Muscle layer of colon (tissue), 2 donors: ENCODE measurements around the gene CLCA4.

Experiments
- H3K27ac ChIP-seq: one replicate; pipeline ENCODE4 v1.7.0; 2013; ENCODE audit warnings: low read depth, mild to moderate bottlenecking, low read length, moderate library complexity
- H3K27me3 ChIP-seq, 2 donors: one replicate each; pipeline ENCODE4 v1.7.0; 2013; ENCODE audit warnings: low read length in 2 of 2, mild to moderate bottlenecking in 2 of 2; ENCODE audit not compliant: insufficient read depth in 2 of 2, control insufficient read depth in 1 of 2
- H3K36me3 ChIP-seq: one replicate; pipeline ENCODE4 v1.7.0; 2013; ENCODE audit warnings: mild to moderate bottlenecking, low read length; ENCODE audit not compliant: insufficient read depth
- H3K4me1 ChIP-seq: one replicate; pipeline ENCODE4 v1.7.0; 2013; ENCODE audit warnings: mild to moderate bottlenecking, low read length; ENCODE audit not compliant: insufficient read depth
- H3K4me3 ChIP-seq, 2 donors: one replicate each; pipeline ENCODE4 v1.7.0; 2013; ENCODE audit warnings: low read length in 2 of 2, low read depth in 1 of 2, mild to moderate bottlenecking in 1 of 2, moderate library complexity in 1 of 2
- H3K9ac ChIP-seq: one replicate; pipeline ENCODE4 v1.7.0; 2013; ENCODE audit warnings: low read length
- H3K9me3 ChIP-seq: one replicate; pipeline ENCODE4 v1.7.0; 2013; ENCODE audit warnings: mild to moderate bottlenecking, low read length
- donor health status: abdominal sarcoma.
- donor health status: Adenocarcinoma of cecum.

Gene CLCA4

DNA sequence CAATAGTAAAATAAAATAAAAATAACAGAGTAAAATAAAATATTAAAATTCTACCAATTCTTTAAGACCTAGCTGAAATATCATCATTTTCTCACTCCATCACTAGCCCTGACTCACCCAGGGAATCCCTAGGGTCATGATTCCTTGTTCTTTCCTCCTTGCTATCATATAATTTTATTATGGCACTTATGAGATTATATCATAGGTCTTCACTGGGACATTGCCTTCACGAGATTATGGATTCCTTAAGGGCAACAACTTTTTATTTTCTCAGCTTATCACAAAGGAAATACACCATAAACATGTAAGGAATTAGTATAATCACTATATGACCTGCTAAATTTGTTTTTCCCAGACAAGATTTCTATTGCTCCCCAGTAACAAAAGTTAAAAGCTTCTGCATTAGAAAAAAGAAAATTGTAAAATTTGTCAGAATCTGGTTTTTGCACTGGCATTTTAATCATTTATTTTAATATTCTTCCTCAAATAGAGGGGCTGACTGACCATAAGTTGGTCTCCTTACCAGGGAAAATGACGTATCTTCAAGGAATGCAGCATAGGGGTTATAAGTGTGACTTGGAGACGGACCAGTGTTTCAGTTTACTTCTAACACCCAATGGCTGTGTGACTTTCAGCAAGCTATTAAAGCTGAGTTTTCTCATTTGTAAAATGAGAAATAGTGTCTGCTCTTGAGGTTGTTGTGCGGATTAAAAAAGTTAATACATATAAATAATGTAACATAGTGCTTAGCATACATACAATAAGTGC lies 8.8 kb upstream of the CLCA4 start:
- Histone ChIP-seq H3K9ac (no peak overlapping the region), H3K27me3 (no peaks in the 10 kb centered on the region), H3K36me3 (no peaks in the 10 kb centered on the region), H3K4me1 (no peaks in the 10 kb centered on the region), H3K4me3 (no peak overlapping the region), H3K9me3 (no peaks in the 10 kb centered on the region), H3K27ac (no peak overlapping the region)

GRCh38 chr1:86538775-86539174 lies 8.1 kb upstream of the CLCA4 start:
- H3K9ac ChIP-seq = no peak overlapping the region
- no peaks in the 10 kb centered on the region for H3K9me3 ChIP-seq
- H3K4me3 ChIP-seq = no peak overlapping the region
- H3K27ac ChIP-seq = no peak overlapping the region
- H3K4me1 ChIP-seq = no peaks in the 10 kb centered on the region
- no peaks in the 10 kb centered on the region for H3K36me3 ChIP-seq
- no peaks in the 10 kb centered on the region for H3K27me3 ChIP-seq

- no peak overlapping the region for H3K27ac ChIP-seq
- no peaks in the 10 kb centered on the region for H3K36me3 ChIP-seq
- H3K9ac ChIP-seq = no peak overlapping the region
- no peaks in the 10 kb centered on the region for H3K4me1 ChIP-seq
- no peaks in the 10 kb centered on the region for H3K9me3 ChIP-seq
- no peaks in the 10 kb centered on the region for H3K27me3 ChIP-seq
- no peak overlapping the region for H3K4me3 ChIP-seq
Observed at GRCh38 chr1:86541859-86542258, 5.0 kb upstream of the CLCA4 start.

DNA sequence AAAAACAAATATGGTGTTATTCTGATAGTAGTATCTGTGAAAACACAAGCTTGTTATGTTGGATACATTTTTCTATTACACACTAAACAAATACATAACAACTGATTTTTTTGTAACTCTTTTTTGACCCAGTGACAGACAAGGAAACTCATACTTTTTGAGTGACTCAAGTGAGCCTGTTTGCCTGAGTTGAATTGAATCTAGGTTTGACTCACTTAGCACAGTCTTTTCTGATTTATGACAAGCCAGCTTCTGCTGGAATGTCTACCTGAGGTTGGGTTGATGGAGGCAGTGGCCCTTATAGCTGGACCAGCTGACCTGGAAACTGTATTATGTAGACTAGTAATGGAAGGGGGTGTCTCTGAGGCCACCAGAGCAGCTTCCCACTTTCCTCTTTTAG lies 4.2 kb upstream of the CLCA4 start:
- Histone ChIP-seq H3K9me3 (no peaks in the 10 kb centered on the region), H3K9ac (no peak overlapping the region), H3K27ac (no peak overlapping the region), H3K36me3 (no peaks in the 10 kb centered on the region), H3K4me1 (no peaks in the 10 kb centered on the region), H3K4me3 (no peak overlapping the region), H3K27me3 (no peaks in the 10 kb centered on the region)

- Histone ChIP-seq H3K36me3 (no peaks in the 10 kb centered on the region), H3K4me3 (no peak overlapping the region), H3K27ac (no peak overlapping the region), H3K27me3 (no peaks in the 10 kb centered on the region), H3K9me3 (no peaks in the 10 kb centered on the region), H3K4me1 (no peaks in the 10 kb centered on the region), H3K9ac (no peak overlapping the region)
Observed at GRCh38 chr1:86548839-86549238, 2.0 kb downstream of the CLCA4 start.

GRCh38 chr1:86551305-86551704 lies 4.4 kb downstream of the CLCA4 start:
- Histone ChIP-seq H3K27me3 (no peaks in the 10 kb centered on the region), H3K36me3 (no peaks in the 10 kb centered on the region), H3K9ac (no peak overlapping the region), H3K27ac (no peak overlapping the region), H3K9me3 (no peaks in the 10 kb centered on the region), H3K4me3 (no peak overlapping the region), H3K4me1 (no peaks in the 10 kb centered on the region)

DNA sequence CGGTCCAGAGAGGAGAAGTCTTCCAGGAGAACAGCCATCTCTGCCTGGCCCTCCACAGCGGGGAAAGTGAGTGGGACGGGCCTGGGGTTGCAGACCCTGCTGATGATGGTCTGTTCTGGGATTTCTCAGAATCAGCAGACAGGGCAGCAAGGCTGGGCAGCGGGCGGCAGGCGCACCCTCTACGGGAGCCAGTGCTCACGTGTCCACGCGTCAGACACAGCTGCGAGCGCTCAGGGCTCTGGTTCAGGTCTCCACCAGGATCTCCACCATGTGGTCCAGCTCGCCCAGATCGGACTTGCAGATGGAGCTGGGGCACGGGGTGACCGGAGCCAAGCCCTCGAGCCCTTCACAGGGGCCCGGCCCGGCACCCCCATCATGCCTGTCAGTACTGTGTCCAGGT lies 5.5 kb downstream of the CLCA4 start:
- Histone ChIP-seq H3K36me3 (no peaks in the 10 kb centered on the region), H3K27me3 (no peaks in the 10 kb centered on the region), H3K9ac (no peak overlapping the region), H3K4me3 (no peak overlapping the region), H3K27ac (no peak overlapping the region), H3K4me1 (no peaks in the 10 kb centered on the region), H3K9me3 (no peaks in the 10 kb centered on the region)

DNA sequence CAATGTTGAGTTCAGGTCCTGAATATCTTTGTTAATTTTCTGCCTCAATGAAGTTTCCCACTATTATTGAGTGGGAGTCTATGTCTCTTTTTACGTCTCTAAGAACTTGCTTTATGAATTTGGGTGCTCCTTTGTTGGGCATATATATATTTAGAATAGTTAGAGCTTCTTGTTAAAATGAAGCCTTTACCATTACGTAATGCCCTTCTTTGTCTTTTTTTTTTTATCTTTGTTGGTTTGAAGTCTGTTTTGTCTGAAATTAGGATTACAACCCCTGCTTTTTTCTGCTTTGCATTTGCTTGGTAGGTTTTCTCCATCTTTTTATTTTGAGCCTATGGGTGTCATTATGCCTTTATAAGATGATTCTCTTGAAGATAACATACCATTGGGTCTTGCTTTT lies 10.9 kb downstream of the CLCA4 start:
- Histone ChIP-seq H3K4me3 (no peak overlapping the region), H3K9ac (no peak overlapping the region), H3K27me3 (no peaks in the 10 kb centered on the region)

DNA sequence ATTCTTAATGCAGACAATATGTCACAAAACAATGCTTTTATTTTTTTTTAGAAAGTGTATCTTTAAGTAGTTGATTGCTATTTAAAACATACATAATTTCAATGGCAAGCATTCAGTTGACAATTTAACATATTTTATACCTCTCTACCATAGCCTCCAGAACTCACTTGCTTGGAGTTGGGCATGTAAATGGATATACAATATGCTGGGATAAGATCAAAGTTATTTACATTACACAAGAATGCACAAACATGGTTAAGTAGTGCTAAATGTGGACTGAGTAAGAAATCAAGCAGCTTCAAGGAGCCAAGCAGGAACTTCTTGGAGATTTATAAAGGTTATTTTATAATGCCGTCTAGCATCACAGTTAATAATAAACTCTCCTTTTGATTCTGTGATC lies 17.0 kb downstream of the CLCA4 start:
- H3K9me3 ChIP-seq = no peaks in the 10 kb centered on the region
- H3K36me3 ChIP-seq = no peaks in the 10 kb centered on the region
- H3K27ac ChIP-seq = no peak overlapping the region
- no peaks in the 10 kb centered on the region for H3K27me3 ChIP-seq
- H3K4me1 ChIP-seq = no peaks in the 10 kb centered on the region
- H3K9ac ChIP-seq = no peak overlapping the region
- H3K4me3 ChIP-seq = no peak overlapping the region

More for the DNA sequence above, 10.9 kb downstream of the CLCA4 start:
- no peaks in the 10 kb centered on the region for H3K9me3 ChIP-seq
- H3K4me1 ChIP-seq = no peaks in the 10 kb centered on the region
- no peaks in the 10 kb centered on the region for H3K36me3 ChIP-seq
- no peak overlapping the region for H3K27ac ChIP-seq

DNA sequence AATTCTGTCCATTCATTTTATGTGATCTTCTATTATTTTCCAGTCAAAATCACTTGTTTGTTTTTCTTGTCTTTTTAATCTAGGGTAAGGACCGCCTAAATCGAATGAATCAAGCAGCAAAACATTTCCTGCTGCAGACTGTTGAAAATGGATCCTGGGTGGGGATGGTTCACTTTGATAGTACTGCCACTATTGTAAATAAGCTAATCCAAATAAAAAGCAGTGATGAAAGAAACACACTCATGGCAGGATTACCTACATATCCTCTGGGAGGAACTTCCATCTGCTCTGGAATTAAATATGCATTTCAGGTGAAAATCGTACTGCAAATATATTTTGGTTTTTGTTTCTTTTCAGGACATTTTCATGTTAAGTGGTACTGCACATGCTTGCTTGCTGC lies 20.5 kb downstream of the CLCA4 start:
- no peaks in the 10 kb centered on the region for H3K4me1 ChIP-seq
- no peaks in the 10 kb centered on the region for H3K9me3 ChIP-seq
- H3K27me3 ChIP-seq = no peaks in the 10 kb centered on the region
- no peak overlapping the region for H3K27ac ChIP-seq
- H3K36me3 ChIP-seq = no peaks in the 10 kb centered on the region
- H3K9ac ChIP-seq = no peak overlapping the region
- H3K4me3 ChIP-seq = no peak overlapping the region

DNA sequence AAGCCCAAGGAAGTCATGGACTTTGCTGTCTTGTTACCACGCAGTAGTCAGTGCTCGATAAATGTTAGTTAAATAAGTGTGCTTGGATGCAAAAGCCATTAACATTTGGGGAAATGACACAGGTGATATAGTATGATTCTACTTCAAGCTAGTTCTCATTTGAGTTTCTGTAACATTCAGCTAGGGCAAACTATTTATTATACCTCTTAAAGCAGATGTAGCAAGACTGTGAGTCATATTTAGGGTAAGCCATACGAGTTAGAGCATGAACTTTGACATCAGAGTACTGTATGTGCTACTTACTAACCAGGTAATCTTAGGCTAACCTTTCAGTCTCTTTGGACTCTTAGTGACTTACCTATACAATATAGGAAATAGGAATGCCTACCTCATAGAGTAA lies 21.0 kb downstream of the CLCA4 start:
- H3K4me3 ChIP-seq = no peak overlapping the region
- no peaks in the 10 kb centered on the region for H3K9me3 ChIP-seq
- no peaks in the 10 kb centered on the region for H3K36me3 ChIP-seq
- H3K4me1 ChIP-seq = no peaks in the 10 kb centered on the region
- H3K27me3 ChIP-seq = no peaks in the 10 kb centered on the region
- H3K9ac ChIP-seq = no peak overlapping the region
- no peak overlapping the region for H3K27ac ChIP-seq

- no peaks in the 10 kb centered on the region for H3K4me1 ChIP-seq
- no peak overlapping the region for H3K9ac ChIP-seq
- H3K27me3 ChIP-seq = no peaks in the 10 kb centered on the region
- H3K27ac ChIP-seq = no peak overlapping the region
- H3K9me3 ChIP-seq = no peaks in the 10 kb centered on the region
- H3K4me3 ChIP-seq = no peak overlapping the region
- H3K36me3 ChIP-seq = no peaks in the 10 kb centered on the region
Observed at GRCh38 chr1:86573763-86574484, 27.0 kb downstream of the CLCA4 start.
